CD4-positive, alpha-beta T cell treated with Interleukin-21 for 1 hour (primary cell): ENCODE data around the gene ZBTB7B.
A peak's percentile ranks its signal among the peaks of the same experiment; 100 is the strongest.

Source experiments
- DNase-seq: peaks from one replicate; pipeline ENCODE4 v3.0.0-alpha.2; 2020

Gene ZBTB7B

DNA sequence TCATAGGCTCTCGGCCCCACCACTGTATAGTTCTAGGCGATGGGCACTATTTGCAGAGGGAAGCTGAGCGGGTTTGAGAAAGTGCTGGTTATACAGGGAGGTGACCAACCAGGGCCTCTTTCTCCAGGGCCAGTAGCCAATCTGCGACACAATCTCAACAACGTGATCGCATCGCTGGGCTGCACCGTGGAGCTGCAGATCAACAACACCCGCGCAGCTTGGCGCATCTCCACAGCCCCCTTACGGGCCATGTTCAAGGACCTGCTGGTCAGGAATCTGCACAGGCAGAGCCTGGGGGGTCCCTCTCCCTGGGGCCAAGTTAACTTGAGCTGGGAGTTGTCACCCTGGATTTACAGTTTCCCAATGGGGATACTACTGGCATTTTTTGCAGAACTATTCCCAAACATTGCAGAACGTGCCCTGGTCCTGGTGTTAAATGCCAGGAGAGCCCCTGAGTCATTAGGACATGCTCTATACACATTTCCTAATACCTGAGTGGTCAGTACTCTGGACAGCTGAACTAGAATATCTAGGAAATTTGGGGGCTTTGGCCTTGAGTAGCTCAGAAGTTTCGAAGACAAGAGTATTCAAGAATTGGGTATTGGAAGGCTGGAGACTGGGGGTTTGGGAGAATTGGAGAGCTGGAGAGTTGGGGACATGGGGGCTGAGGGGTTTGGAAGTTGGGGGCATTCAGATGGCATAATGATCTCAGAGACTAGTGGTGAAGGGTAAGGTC lies 37.9 kb downstream of the ZBTB7B start:
- DNase-seq = no peak

DNA sequence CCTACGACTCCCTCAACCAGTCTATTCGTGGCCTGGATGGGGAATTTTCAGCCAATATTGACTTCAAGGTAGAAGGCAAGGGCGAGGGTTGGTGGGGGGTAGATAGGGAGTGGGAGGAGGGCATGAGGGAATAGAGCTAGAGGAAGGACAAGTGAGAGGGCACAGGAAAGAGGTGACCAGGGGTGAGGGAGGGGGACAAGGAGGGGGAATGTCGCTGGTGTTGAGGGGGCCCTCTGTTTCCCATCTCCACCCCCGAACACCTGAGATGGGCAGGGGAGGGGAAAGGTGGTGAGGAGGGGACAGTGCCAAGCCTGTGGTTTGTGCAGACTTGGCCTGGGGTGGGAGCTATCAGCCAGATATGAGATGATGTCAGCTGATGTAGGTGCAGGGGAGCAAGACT lies 40.2 kb downstream of the ZBTB7B start:
- no peak for DNase-seq

GRCh38 chr1:155043301-155043702 lies 40.7 kb downstream of the ZBTB7B start:
- DNase-seq = no peak

- DNase-seq = no peak
These were observed 41.2 kb downstream of the ZBTB7B start for GRCh38 chr1:155043793-155044192.

DNA sequence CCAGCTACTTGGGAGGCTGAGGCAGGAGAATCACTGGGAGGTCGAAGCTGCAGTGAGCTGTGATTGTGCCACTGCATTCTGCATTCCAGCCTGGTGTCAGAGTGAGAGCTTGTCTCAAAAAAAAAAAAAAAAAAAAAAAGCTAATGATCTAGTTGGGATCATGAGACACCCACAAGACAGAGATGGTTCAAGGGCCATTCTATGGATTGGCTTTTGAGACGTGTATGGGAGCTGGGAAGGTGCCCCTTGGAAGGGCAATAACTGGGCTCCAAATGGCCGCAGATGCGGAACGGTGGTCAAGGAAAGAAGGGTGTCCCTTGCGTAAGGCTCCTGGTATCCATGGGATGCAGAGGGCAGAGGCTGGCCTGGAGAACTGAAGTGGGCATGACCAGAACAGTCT lies 41.8 kb downstream of the ZBTB7B start:
- DNase-seq = no peak

DNA sequence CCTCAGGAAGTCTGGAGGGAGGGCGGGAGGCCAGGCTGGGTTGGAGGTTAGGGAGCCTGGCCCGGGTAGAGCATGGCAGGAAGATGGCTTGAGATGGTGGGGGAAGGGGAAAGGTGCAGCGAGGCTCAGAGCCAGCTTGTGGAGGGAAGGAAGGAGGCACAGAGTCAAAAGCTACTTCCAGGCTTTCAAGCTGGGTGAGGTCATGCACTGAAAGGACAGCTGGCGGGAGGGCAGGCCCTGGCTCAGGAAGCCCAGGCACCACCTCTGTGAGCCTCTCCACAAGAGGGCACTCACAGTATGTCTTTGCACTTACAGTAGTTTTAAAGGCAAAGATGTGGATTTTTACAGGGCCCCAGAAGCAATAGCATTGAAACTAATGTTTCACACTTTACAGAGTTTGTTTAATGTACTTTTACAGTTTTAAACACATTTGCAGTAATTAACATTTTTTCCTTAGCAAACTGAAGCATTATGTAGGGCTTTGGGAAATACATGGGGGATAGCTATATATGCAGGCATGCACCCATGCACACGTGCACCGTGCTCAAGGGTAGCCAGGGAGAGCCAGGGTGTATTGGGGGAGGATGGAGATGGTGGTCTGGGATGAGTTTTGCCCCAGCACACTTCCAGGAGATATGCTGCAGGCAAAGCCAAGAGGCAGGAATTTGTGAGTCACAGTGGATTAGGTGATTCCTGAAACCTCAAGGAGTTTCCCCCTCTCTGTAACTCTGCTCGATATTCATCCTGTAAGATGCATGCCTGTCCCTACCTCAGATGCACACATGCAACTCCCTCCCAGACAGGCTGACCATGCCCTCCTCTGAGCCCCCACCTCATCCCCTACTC lies 42.4 kb downstream of the ZBTB7B start:
- DNase-seq = peak; percentile 78

GRCh38 chr1:155048449-155049334 lies 46.1 kb downstream of the ZBTB7B start:
- no peak for DNase-seq

DNA sequence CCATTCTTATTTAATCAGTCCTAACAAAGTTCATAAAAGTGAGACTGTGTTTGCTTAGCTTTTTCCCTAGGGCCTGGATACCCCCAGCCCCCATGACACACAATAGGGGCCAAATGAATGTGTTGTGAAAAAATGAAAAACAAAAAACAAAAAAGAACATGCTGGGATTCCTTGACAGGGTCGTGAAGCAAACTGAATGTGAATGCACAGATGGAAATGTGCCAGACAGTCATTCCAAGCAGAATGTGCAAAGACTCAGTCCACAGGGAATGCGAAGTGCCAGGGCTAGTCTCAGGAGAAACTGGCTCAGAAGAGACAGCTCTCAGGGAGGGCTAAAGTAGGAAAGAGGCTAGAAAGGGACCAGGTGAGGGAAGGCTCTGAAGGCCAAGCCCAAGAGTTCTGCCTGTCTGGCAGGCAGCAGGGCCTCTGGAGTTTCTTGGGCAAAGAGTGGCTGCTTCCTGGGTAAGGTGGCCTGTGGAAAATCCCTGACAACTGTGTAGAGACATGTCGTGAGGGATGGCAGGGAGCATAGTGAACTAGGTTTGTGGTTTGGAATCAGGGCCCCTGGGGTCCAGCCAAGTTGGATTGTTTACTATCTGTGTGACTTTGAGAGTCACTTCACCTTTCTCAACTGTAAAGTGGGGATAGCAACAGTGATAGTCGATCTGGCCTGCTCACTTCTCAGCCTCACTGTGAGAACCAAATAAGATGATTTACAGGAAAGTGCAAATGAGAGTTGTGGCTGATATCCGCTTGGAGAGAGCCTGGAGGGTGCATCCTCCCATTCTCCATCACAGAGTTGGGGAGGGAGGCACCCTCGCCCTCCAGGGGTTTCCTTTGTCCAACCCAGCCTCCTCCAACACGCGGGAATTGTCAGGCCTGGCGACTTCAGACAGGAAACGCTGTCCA lies 47.3 kb downstream of the ZBTB7B start:
- no peak for DNase-seq

DNA sequence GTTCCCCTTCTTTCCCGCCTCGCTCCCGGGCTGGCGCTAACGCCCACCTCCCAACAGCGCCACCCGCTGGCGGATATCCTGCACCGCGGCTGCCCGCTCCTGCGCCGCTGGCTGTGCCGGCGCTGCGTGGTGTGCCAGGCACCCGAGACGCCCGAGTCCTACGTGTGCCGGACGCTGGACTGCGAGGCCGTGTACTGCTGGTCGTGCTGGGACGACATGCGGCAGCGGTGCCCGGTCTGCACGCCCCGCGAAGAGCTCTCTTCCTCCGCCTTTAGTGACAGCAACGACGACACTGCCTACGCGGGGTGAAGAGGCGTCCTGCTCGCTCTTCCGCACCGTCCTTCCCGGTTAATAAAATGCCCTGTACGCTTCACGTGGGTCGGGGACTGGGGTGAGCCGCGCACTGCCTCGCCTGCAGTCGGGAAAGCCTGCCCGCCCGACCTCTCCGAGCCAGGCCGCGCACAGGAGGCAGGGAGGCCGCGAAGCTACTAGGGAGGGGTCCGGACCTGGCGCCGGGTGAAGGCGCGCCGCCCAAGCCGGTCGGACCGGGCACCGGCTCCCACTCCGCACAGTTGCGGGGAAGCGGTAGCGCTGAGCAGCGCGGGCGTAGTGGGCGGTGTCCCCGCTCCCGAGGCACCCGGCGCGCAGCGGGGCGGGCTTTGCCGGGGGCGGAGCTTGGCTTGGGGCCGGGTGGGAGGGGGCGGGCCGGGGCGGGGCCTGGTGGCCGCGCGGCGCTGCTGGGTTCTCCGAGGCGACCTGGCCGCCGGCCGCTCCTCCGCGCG lies 48.1 kb downstream of the ZBTB7B start, which contains the start of gene ADAM15:
TSS of gene ADAM15 (plus strand) at position 757 of the 782 bp plus-strand sequence. CDS start 71 bp downstream, outside the sequence.
- peak; percentile 86 for DNase-seq

- DNase-seq = no peak
These were observed 48.8 kb downstream of the ZBTB7B start for GRCh38 chr1:155051342-155051776.

DNA sequence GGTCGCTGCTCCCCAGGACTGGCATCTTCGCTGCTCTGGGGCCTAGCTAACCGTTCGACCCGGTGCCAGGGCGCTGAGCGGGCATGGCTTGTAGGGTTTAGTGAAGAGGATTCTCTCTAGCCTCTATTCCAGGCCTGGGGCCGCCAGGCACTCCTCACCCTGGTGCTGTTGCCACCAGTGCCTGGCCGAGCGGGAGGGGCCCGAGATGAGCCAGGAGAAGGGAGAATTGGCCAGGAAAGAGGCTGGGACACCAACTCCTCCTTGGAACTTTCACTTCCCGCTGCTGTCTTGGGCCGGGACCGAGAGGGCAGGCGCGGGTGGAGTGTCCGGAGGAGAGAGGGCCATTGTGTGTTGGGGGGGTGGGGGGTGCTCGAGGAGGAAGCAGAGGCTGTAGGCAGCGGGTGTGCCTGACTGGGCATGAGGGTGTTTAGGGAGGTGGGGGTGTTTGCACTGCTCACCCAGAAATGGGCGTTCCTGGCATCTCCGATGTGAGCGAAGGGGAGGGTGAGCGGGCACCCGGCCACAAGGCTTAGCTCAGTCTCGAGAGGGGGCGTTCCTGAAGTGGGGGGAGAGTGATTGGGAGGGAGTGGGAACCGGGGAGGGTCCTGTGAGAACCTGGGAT lies 49.3 kb downstream of the ZBTB7B start:
- DNase-seq = peak; percentile 62

GRCh38 chr1:155052439-155053395 lies 50.1 kb downstream of the ZBTB7B start:
- no peak for DNase-seq

GRCh38 chr1:155053531-155054105 lies 51.0 kb downstream of the ZBTB7B start:
- no peak for DNase-seq

- DNase-seq = no peak
These were observed 54.5 kb downstream of the ZBTB7B start for GRCh38 chr1:155057104-155057503.

- no peak for DNase-seq
These were observed 55.2 kb downstream of the ZBTB7B start for GRCh38 chr1:155057788-155058211.

- DNase-seq = no peak
These were observed 58.1 kb downstream of the ZBTB7B start for GRCh38 chr1:155060736-155061135.

DNA sequence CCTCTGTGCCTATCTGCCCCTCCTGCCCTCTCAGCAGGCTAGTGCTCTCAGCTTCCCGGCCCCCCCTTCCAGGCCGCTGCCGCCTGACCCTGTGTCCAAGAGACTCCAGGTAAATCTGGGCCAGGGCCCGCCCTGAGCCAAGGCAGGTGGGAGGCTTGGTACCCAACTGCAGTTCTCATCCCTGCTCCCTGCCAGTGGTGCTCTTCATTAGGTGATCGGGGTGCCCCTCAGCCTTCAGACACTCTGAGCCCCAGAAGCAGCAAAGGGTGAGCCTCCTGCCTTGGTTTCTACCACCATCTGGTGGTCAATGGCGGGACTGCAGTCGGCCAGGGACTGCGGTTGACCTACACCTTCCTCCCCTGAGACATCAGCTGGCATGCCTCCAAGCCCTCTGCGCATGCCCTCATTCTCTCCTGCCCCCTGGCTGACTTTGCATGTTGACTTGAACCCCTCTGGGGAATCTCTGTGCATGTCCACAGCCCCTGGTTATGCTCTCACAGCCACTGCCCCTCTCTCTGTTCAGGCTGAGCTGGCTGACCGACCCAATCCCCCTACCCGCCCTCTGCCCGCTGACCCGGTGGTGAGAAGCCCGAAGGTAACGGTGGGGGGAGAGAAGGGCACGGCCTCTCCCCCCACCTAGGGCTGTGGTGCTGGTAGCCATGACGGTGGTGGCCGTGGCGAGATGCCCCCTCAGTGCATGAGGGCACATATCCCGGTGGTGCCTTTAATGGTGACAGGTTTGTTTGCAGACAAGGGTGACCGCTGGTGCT lies 59.0 kb downstream of the ZBTB7B start:
- DNase-seq = peak; percentile 95

- DNase-seq = no peak
These were observed 59.6 kb downstream of the ZBTB7B start for GRCh38 chr1:155062151-155062686.
